GM12801 (cell line): ENCODE results near the gene FNBP1.

ENCODE experiments used
- CTCF ChIP-seq: IDR thresholded peaks from one replicate; pipeline ENCODE4 v1.5.1; 2011; ENCODE audit warnings: control low read depth; ENCODE audit not compliant: insufficient read length; ENCODE audit errors: extremely low read depth

FNBP1 gene

GRCh38 chr9:129898185-129898584 is 144.8 kb downstream of the FNBP1 start:
- no peak for TF ChIP-seq CTCF

GRCh38 chr9:129897263-129897662 is 145.7 kb downstream of the FNBP1 start:
- no peak for TF ChIP-seq CTCF

- TF ChIP-seq CTCF = no peak
Observed at GRCh38 chr9:129895376-129896268, 147.4 kb downstream of the FNBP1 start.

GRCh38 chr9:129894120-129894823 is 148.7 kb downstream of the FNBP1 start:
- TF ChIP-seq CTCF = no peak

- no peak for TF ChIP-seq CTCF
Observed at GRCh38 chr9:129891569-129891968, 151.4 kb downstream of the FNBP1 start.

- TF ChIP-seq CTCF = no peak
Observed at GRCh38 chr9:129889941-129890717, 152.9 kb downstream of the FNBP1 start.
